Posterior vena cava (tissue), 2 donors: ENCODE data around the gene RNF157. TPM values are rescaled to one million over a fixed set of nuclear protein-coding genes. Genes with fewer than 3 reads are reported as not detected.

ENCODE experiments used
- DNase-seq: peaks from one replicate; pipeline ENCODE4 v3.0.0-alpha.2; 2020; ENCODE audit warnings: low spot score
- intact Hi-C, 2 donors: fragments of 100-400 bp; cut with DNase I; formaldehyde crosslinking; loops; one replicate each; pipeline versions ENCODE4 v1.14.1 to v1.14.2; 2022 to 2023
- total RNA-seq, 2 donors: library from RNA; stranded (reverse); fragmentation: NEBNext Ultra II Directional; extraction: Animal tissue kit (Norgen Biotek cat#: 25700); gene quantifications; one replicate each; pipeline ENCODE4 v1.2.1, GENCODE V29; 2021
- donor health status: DM: yes; HTN: yes; CAD: no.
- donor health status: DM: yes; HTN: yes; CAD: no.

The RNF157 gene
- total RNA-seq, 2 donors from 2014 or later: 1.9 TPM

DNA sequence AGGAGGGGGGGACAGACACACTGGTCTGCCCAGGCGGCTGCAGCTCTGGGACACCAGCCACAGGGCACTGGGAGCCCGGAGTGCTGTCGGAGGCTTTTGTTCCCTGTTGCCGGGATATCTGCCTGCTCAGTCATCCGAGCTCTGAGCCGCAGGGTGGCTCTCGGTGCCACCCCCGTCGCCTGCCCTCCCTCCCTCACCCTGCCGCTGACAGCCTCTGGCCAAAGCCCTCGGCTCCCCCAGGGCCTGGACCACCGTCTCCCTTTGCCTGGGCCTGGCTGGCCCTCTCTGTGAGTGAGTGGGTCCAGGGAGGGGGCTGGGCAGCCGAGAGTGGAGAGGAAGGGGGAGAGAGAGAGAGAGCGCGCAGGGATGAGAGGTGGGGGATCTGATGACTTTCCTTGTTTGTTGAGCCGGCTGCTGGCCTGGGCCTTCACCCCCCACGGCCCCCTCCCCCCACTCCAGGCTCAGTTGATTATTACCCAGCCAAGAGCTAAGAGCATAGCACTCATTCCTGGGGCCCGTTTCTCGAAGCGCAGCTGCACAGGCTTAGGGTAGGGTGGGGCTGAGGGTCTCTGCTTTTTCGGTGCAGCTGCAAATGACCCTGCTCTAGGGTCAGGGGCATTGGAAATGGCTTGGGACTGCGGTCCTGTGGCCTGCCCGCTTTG, 101.9 kb downstream of the RNF157 start:
- peak; percentile 57 for DNase-seq
- intact Hi-C loops: no loop called here

- intact Hi-C loops: no loop called here
- peak; percentile 72 for DNase-seq
Observed at GRCh38 chr17:76137351-76138233, 102.7 kb downstream of the RNF157 start.

GRCh38 chr17:76137001-76137350, 103.3 kb downstream of the RNF157 start:
- DNase-seq: peak; percentile 65
- intact Hi-C loops: no loop called here

GRCh38 chr17:76136276-76137000, 103.9 kb downstream of the RNF157 start:
- DNase-seq: peak; percentile 56
- intact Hi-C loops: no loop called here

- intact Hi-C loops: no loop called here
- peak; percentile 37 for DNase-seq
Observed at GRCh38 chr17:76135810-76136188, 104.5 kb downstream of the RNF157 start.

GRCh38 chr17:76134911-76135809, 105.1 kb downstream of the RNF157 start:
- no peak for DNase-seq
- intact Hi-C loops: loop anchor here in 1 of 2 donors (5.0 kb wide), 1 partner anchor 42 kb away; no protein-coding TSS in a partner anchor

GRCh38 chr17:76132574-76133338, 107.5 kb downstream of the RNF157 start:
- DNase-seq: no peak
- intact Hi-C loops: loop anchor here in 1 of 2 donors (5.0 kb wide), 1 partner anchor 45 kb away; no protein-coding TSS in a partner anchor

DNA sequence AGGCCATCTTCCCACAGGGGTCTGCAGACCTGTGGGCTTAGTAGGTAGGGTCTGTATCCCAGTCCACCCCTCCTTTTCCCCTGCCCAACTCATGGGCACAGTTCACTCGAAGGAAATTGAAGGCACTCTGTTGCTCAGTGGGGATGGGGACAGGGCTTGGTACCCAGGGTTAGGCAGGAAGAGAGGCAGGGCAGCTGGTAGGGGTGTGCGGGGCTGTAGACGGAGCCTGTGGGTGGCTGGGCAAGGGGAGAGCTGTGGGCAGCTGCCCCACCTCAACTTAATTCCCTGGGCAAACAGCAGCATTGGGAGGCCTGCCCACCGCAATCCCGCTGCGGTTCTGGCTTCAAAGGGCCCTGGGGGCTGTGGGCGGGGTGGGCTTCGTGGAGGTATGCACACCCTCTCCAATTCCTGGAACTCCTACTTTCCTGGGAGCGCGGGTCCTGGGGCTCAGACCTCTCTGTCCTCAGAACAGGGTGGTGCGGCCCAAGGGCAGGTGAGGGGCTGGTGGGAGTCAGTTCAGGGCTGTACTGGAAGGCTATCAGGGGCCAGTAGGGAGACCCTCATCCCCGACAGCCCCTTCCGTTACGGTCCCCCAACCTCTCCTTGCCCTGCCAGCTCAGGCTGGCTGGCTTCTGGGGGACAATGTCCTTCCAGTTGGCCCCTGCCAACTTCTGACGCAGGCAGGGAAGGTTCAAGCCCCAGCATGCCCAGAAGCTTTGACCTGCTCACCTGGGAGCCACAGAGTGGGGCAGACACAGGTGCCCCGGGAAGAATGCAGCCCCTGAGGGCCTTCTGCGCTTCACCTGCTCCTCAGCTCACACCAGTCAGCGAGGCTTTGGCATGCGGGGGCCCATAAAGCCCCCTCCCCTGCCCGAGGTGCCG, 108.4 kb downstream of the RNF157 start:
- DNase-seq: no peak
- intact Hi-C loops: loop anchor here in 1 of 2 donors (5.0 kb wide), 1 partner anchor 45 kb away; no protein-coding TSS in a partner anchor

GRCh38 chr17:76131051-76131691, 109.1 kb downstream of the RNF157 start:
- intact Hi-C loops: loop anchor here in 1 of 2 donors (5.0 kb wide), 1 partner anchor 46 kb away; no protein-coding TSS in a partner anchor

GRCh38 chr17:76130473-76130872, 109.8 kb downstream of the RNF157 start:
- intact Hi-C loops: loop anchor here in 1 of 2 donors (5.0 kb wide), 1 partner anchor 47 kb away; no protein-coding TSS in a partner anchor
- no peak for DNase-seq

More at GRCh38 chr17:76131051-76131691, 109.1 kb downstream of the RNF157 start:
- no peak for DNase-seq

DNA sequence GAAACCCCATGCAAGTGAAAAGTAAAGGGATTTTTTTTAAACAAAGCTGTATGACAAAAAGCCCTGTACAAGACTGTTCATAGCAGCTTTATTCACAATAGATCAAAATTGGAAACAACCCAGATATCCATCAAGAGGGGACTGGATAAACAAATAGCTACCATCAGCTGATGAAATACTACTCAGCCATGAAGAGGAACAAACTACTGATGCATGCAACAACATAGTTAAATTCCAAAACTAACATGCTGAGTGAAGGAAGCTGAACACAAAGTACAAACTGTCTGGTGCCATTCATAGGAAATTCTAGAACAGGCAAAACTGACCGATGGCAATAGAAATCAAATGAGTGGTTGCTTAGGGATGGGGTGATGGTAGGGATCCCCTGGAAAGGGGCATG, 114.4 kb downstream of the RNF157 start:
- DNase-seq: no peak
- intact Hi-C loops: loop anchor here in 1 of 2 donors (10.0 kb wide), 1 partner anchor 269 kb away; no protein-coding TSS in a partner anchor

DNA sequence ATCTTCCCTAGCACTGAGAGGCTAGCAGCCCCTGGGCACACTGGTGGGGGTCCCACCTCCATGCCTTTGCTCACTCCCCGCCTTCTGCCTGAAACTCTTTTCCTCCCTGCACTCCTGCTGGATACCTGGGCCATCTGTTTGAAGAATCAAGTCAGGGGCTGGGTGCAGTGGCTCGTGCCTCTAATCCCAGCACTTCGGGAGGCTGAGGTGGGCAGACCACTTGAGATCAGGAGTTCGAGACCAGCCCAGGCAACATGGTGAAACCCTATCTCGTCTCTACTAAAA, 115.0 kb downstream of the RNF157 start:
- intact Hi-C loops: loop anchor here in 1 of 2 donors (10.0 kb wide), 1 partner anchor 269 kb away; no protein-coding TSS in a partner anchor
- no peak for DNase-seq

DNA sequence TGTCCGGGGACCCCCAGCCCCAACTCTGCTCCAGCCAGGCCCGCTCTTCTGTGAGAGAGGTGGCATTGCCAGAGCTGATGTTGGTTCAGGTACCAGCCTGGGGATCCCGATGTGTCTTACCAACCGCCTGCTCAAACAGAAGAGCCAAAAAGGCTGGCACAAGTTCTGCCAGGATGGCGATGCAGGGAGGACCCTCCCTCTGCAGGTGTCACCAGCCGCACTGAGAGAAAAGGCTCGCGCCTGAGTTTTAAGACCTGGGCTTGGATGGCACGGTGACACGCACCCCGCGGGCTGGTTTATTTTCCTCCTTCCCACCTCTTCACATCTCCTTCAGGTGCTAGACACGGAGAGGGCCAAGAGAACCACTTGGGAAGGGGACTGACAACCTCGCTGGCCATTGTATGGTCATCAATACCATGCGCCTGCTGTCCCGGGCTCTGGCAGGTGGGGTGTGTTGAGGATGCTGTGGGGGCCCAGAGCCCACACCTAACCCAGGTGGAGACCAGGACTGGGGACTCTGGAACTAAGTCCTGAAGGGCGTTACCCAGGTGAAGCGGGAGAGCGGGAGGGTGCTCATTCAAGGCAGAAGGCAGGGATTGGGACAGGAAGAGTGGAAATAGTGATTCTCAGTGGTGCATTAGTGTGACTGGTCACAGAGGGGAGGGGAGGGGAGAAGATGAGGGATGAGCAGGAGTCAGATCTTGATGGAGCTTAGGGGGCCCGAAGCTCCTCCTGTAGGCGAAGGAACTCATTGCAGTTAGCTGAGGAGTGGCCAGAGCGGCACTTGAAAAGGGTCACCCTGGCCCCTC, 115.5 kb downstream of the RNF157 start:
- no peak for DNase-seq
- intact Hi-C loops: loop anchor here in 1 of 2 donors (10.0 kb wide), 1 partner anchor 270 kb away; no protein-coding TSS in a partner anchor

DNA sequence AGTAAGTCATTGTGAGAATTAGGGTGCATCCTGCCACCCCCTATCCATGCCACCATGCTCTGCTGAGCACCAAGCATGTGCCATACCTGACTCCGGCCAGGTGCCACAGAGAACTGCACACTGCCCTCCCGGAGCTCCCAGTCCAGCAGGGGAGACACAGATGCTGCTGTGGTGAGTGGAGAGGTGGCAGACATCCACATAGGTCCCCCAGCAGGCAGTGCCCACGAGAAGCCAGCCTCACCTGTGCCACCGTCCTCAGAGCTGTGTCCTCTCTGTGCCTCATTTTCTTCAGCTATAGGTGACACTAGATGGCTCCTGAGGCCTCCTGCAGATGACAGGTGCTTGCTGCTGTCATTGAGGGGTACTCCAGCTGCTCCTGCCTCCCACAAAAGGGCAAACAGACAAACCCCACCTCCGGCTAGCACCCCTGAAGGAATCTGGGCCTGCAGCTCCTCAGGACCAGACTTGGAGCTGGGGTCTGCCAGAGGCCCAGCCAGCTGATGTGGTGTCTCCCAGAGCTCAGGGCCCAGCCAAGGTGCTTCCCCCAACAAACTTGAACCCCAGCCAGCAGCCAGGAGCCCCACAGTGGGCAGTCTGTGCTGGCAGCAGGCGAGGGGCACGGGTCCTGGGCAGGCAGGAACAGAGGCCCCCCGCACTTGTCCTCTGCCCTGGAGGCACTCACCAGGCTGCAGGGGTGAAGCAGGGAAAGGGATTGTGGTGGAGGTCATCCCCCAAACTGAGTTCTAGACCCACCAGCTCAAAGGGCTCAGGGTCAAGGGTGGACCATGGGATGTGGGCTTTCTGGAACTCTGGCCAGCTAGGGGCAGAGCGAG, 116.3 kb downstream of the RNF157 start:
- peak; percentile 43 for DNase-seq
- intact Hi-C loops: loop anchor here in 1 of 2 donors (10.0 kb wide), 1 partner anchor 271 kb away; no protein-coding TSS in a partner anchor

DNA sequence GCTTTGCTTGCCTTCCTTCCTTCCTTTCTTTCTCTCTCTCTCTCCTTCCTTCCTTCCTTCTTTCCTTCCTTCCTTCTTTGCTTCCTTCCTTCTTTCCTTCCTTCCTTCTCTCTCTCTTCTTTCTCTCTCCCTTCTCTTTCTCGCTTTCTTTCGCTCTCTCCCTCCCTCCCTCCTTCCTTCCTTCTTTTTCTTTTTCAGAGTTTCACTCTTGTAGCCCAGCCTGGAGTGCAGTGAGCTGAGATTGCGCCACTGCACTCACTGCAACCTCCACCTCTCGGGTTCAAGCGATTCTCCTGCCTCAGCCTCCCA, 117.1 kb downstream of the RNF157 start:
- intact Hi-C loops: loop anchor here in 1 of 2 donors (10.0 kb wide), 1 partner anchor 272 kb away; no protein-coding TSS in a partner anchor
- DNase-seq: no peak
